ENCODE results near the gene ELF1. TPM values are rescaled to one million over a fixed set of nuclear protein-coding genes. Genes with fewer than 3 reads are reported as not detected.

Gene ELF1
- total and polyA plus RNA-seq, 2 of the 4 experiments (the other 2 are of a cell fraction), result 25.4 to 27.6 TPM

DNA sequence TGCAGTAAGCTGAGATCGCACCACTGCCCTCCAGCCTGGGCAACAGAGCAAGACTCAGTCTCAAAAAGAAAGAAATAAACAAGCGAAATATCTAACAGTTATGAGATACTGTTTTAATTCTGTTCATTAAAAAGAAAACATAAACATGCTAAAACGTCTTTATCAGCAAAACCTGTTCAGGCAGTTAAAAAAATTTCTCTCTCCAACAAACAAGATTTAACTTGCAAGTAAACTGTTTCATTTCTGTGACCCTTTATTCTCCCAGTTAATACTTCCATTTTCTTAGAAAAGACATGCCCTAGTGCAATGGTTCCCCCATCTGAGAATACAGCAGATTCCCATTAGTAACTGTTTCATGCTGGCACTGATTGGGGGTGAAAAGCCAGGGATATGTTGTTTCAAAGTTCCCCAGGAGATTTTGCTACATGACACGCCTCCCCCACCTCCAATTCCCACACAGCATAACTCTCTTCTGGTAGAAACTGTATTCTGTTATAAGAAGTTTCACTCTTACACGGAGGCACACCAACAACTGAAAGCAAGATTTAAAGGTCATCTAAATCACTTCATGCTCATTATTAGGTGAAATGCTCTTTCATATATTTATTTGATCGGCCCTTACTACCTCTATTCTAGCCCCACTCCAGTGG, 24.4 kb downstream of the ELF1 start:
- no TSS peak for BruUV-seq (replicated peaks)
- Histone ChIP-seq H2BK20ac (ENCODE audit: low read depth, low read length) (no peak overlapping the region), H3K18ac (ENCODE audit: low read depth, low read length) (no peak overlapping the region), H3K9me1 (ENCODE audit: insufficient read depth, low read length) (peaks cover 3% of the 10 kb centered on the region), H3K14ac (replicated peaks; ENCODE audit: low read depth, low read length) (no peak overlapping the region), H3K9ac (ENCODE audit: low read depth, low read length) (no peak overlapping the region), H3K4me2 (ENCODE audit: low read depth, low read length) (no peak overlapping the region), H3K4ac (ENCODE audit: low read depth, low read length) (no peak overlapping the region), H3K56ac (ENCODE audit: extremely low read depth, insufficient read depth, low read length) (no peak overlapping the region), H3K79me1 (ENCODE audit: low read depth in 1 of 2, low read length in 2 of 2) (peaks cover 23 to 52% of the 10 kb centered on the region in 2 experiments), H2AK9ac (replicated peaks; ENCODE audit: low read depth, low read length, poor library complexity) (no peak overlapping the region), H3K4me1 (ENCODE audit: control insufficient read depth, insufficient read depth, low read length) (no peaks in the 10 kb centered on the region), H3K27ac (ENCODE audit: insufficient read depth, low read length) (no peak overlapping the region), H3K27me3 (ENCODE audit: control insufficient read depth, insufficient read depth, low read length) (no peaks in the 10 kb centered on the region), H3K4me3 (ENCODE audit: insufficient read depth, low read depth, low read length) (no peak overlapping the region), H3K9me3 (ENCODE audit: control insufficient read depth, insufficient read depth, low read length) (no peaks in the 10 kb centered on the region), H4K8ac (ENCODE audit: low read depth in 2 of 2, low read length in 2 of 2) (no peak overlapping the region), H2BK120ac (ENCODE audit: low read depth, low read length) (no peak overlapping the region), H3K23ac (ENCODE audit: low read depth, low read length) (no peak overlapping the region), H2BK15ac (ENCODE audit: low read depth, low read length) (no peak overlapping the region), H2AFZ (replicated peaks; ENCODE audit: low read length, poor library complexity) (no peak overlapping the region), H2BK5ac (ENCODE audit: low read depth, low read length, poor library complexity, severe bottlenecking) (no peak overlapping the region), H3K36me3 (ENCODE audit: control insufficient read depth, insufficient read depth, low read length) (no peaks in the 10 kb centered on the region), H4K91ac (ENCODE audit: insufficient read depth, low read depth, low read length) (no peak overlapping the region), H4K5ac (ENCODE audit: low read depth, low read length) (no peak overlapping the region), H4K20me1 (ENCODE audit: insufficient read depth, low read length) (peaks cover 21% of the 10 kb centered on the region), H2AK5ac (ENCODE audit: low read depth, low read length) (no peak overlapping the region)
- no peak for DNase-seq
- in situ Hi-C loops (cut with MboI; ENCODE audit: low sequenced_read_pairs), result no loop called here
- dilution Hi-C loops (cut with HindIII; ENCODE audit: low sequenced_read_pairs, unreplicated experiment), result no loop called here
- intact Hi-C loops (cut with micrococcal nuclease), result no loop called here
- TF ChIP-seq RFX5 (IDR thresholded peaks at IDR 0.05; ENCODE audit: low read depth, low read length), result no peak
- TF ChIP-seq POLR2A (IDR thresholded peaks at IDR 0.05; ENCODE audit: low read depth, low read length), result no peak
- TF ChIP-seq CTCF (conservative IDR thresholded peaks at IDR 0.05; ENCODE audit: low read depth, low read length), result no peak
- no peak for TF ChIP-seq RAD21 (IDR thresholded peaks at IDR 0.05; ENCODE audit: low read length)
- no peak for TF ChIP-seq ELK1 (IDR thresholded peaks at IDR 0.05; ENCODE audit: borderline replicate concordance, low read depth, low read length)
- no peak for TF ChIP-seq NFE2L2 (IDR thresholded peaks at IDR 0.05; ENCODE audit: low read depth, low read length)
- TF ChIP-seq MAFK (IDR thresholded peaks at IDR 0.05; ENCODE audit: low read depth, low read length), result no peak
- TF ChIP-seq FOS (IDR thresholded peaks at IDR 0.05; ENCODE audit: low read depth, low read length), result no peak
- no peak for TF ChIP-seq MXI1 (IDR thresholded peaks at IDR 0.05; ENCODE audit: borderline replicate concordance, low read depth, low read length)
- no peak for TF ChIP-seq RCOR1 (IDR thresholded peaks at IDR 0.05; ENCODE audit: insufficient replicate concordance, low read length)
- TF ChIP-seq BHLHE40 (IDR thresholded peaks at IDR 0.05; ENCODE audit: low read depth, low read length), result no peak
- 80% methylated on average over 1 of the region's 6 CpGs; no CpG with 5 or more reads in 1 of the 2 experiments for WGBS, 2 experiments (ENCODE audit: extremely low coverage in 2 of 2, insufficient read length in 1 of 2)
- ChIA-PET CTCF (no interaction called here), POLR2A (ENCODE audit: unreplicated experiment) (no interaction called here)
- no peak for ATAC-seq (ENCODE audit: low read depth)
